Measurements from ENCODE around the gene HSF5. TPM values are rescaled to one million over a fixed set of nuclear protein-coding genes. Genes with fewer than 3 reads are reported as not detected.

The HSF5 gene
- total RNA-seq, 1 experiment from 2014 or later, result not detected

GRCh38 chr17:58396173-58396572 lies 92.0 kb downstream of the HSF5 start:
- no peak overlapping the region for H3K9ac ChIP-seq (ENCODE audit: extremely low read depth, insufficient read length, low read length)
- no peak for TF ChIP-seq CTCF (conservative IDR thresholded peaks at IDR 0.05)
- H3K27ac Mint-ChIP-seq, result no peak overlapping the region

More at GRCh38 chr17:58396173-58396572, 92.0 kb downstream of the HSF5 start:
- Histone ChIP-seq H2BK5ac (ENCODE audit: insufficient read length, low read length) (no peak overlapping the region), H3K56ac (ENCODE audit: insufficient read length, low read depth, low read length) (no peak overlapping the region), H3T11ph (ENCODE audit: low read length) (no peak overlapping the region), H3K4ac (ENCODE audit: low read depth, low read length) (no peak overlapping the region), H3K27ac (ENCODE audit: insufficient read length, low read depth, low read length) (no peak overlapping the region), H4K5ac (ENCODE audit: insufficient read length, low read depth, low read length) (no peak overlapping the region), H2BK120ac (ENCODE audit: low read depth, low read length, poor library complexity, severe bottlenecking) (no peak overlapping the region), H3K79me2 (ENCODE audit: insufficient read depth, low read length) (no peaks in the 10 kb centered on the region), H4K8ac (replicated peaks; ENCODE audit: insufficient read length, low read depth, low read length) (no peak overlapping the region), H3K23me2 (ENCODE audit: insufficient read length, low read depth, low read length, poor library complexity, severe bottlenecking) (no peaks in the 10 kb centered on the region), H2AK5ac (ENCODE audit: insufficient read length, low read length) (no peak overlapping the region), H2BK12ac (ENCODE audit: insufficient read length, low read depth, low read length) (no peak overlapping the region), H3K27me3 (ENCODE audit: insufficient read depth, low read length) (peaks cover 25% of the 10 kb centered on the region), H3K4me1 (ENCODE audit: insufficient read depth, low read length) (peaks cover 3% of the 10 kb centered on the region; the same call in 1 of the 2 replicates), H3K18ac (ENCODE audit: insufficient read length, low read depth, low read length) (no peak overlapping the region), H3K4me2 (ENCODE audit: insufficient read depth, insufficient read length, low read length) (no peak overlapping the region), H4K20me1 (ENCODE audit: control insufficient read depth, insufficient read depth, insufficient read length) (no peaks in the 10 kb centered on the region), H2BK15ac (ENCODE audit: low read depth, low read length) (no peak overlapping the region), H3K9me3 (ENCODE audit: control insufficient read depth, low read depth, low read length) (no peaks in the 10 kb centered on the region), H2AFZ (ENCODE audit: low read length) (no peak overlapping the region), H3K79me1 (ENCODE audit: insufficient read depth, low read depth, low read length, poor library complexity, severe bottlenecking) (no peaks in the 10 kb centered on the region), H3K14ac (ENCODE audit: insufficient read depth, low read length) (no peak overlapping the region), H3K23ac (ENCODE audit: insufficient read length, low read depth, low read length) (no peak overlapping the region), H4K91ac (ENCODE audit: insufficient read length, low read depth, low read length) (no peak overlapping the region), H2BK20ac (ENCODE audit: low read depth, low read length, poor library complexity, severe bottlenecking) (no peak overlapping the region)
- peaks cover 80% of the 10 kb centered on the region for H3K27me3 Mint-ChIP-seq (ENCODE audit: low read depth)
- peaks cover 13 to 18% of the 10 kb centered on the region in 2 experiments for H3K4me1 Mint-ChIP-seq
- DNase-seq, result no peak
- no peaks in the 10 kb centered on the region for H3K9me3 Mint-ChIP-seq
- H3K36me3 Mint-ChIP-seq (ENCODE audit: insufficient read depth in 1 of 3, low read depth in 3 of 3), result no peaks in the 10 kb centered on the region
- H3K4me3 Mint-ChIP-seq, result no peak overlapping the region
- no CpG with 5 or more reads among the region's 4 CpGs for WGBS (ENCODE audit: extremely low coverage, insufficient read length, low lambda C conversion rate)

Data from H9 (cell line).